ENCODE data around the gene SLC38A7. TPM values are rescaled to one million over a fixed set of nuclear protein-coding genes. Genes with fewer than 3 reads are reported as not detected.

The SLC38A7 gene
- total RNA-seq, 3 donors from 2014 or later: 12.7 to 15.4 (median 13.1) TPM

DNA sequence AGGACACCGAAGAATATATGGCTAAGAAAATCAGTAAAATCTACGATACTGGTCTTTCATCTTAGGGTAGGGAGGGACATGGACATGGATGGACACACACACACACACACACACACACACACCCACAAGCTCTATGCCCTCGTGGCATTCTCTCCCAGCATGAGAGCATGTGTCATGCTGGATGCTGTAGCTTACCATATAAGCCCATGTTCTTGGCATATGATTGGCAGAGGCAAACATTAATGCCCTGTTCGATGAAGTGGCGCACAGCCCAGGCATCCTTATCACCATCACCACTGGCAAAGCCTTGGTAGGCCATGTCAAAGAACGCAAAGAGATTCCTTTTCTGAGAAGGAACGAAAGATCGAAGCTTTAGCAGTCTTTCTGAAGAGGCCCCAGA lies 31.9 kb upstream of the SLC38A7 start:
- TF ChIP-seq, protein P1, sequence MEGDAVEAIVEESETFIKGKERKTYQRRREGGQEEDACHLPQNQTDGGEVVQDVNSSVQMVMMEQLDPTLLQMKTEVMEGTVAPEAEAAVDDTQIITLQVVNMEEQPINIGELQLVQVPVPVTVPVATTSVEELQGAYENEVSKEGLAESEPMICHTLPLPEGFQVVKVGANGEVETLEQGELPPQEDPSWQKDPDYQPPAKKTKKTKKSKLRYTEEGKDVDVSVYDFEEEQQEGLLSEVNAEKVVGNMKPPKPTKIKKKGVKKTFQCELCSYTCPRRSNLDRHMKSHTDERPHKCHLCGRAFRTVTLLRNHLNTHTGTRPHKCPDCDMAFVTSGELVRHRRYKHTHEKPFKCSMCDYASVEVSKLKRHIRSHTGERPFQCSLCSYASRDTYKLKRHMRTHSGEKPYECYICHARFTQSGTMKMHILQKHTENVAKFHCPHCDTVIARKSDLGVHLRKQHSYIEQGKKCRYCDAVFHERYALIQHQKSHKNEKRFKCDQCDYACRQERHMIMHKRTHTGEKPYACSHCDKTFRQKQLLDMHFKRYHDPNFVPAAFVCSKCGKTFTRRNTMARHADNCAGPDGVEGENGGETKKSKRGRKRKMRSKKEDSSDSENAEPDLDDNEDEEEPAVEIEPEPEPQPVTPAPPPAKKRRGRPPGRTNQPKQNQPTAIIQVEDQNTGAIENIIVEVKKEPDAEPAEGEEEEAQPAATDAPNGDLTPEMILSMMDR (IDR thresholded peaks at IDR 0.05): no peak
- TF ChIP-seq POLR2AphosphoS5 (IDR thresholded peaks at IDR 0.05) (no peak), POLR2A (IDR thresholded peaks at IDR 0.05) (no peak)
- Histone ChIP-seq H3K4me1 (no peaks in the 10 kb centered on the region), H3K27ac (no peak overlapping the region), H3K9me3 (no peaks in the 10 kb centered on the region), H3K4me3 (no peak overlapping the region), H3K27me3 (no peaks in the 10 kb centered on the region), H3K36me3 (no peaks in the 10 kb centered on the region)
- no peak for DNase-seq (ENCODE audit: low spot score in 2 of 2)
- intact Hi-C loops (cut with DNase I; ENCODE audit: low total_unique reads): no loop called here

DNA sequence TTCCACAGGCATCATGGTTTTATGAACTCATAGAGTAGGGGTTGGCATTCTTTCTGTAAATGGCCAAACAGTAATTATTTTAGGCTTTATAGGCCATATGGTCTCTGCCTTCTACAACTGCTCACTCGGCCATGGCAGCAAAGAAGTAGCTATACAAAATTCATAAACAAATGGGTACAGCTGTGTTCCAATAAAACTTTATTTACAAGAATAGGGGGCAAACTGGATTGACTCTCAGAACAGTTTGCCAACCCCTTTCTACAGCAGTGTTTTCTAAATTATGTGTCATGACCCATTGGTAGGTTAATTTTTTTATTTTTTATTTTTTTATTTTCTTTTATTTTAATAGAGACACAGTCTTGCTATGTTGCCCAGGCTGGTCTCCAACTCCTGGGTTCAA lies 29.2 kb upstream of the SLC38A7 start:
- H3K9me3 ChIP-seq: no peaks in the 10 kb centered on the region
- no peak for TF ChIP-seq POLR2A (IDR thresholded peaks at IDR 0.05)
- TF ChIP-seq POLR2AphosphoS5 (IDR thresholded peaks at IDR 0.05): no peak
- TF ChIP-seq, protein P1 (IDR thresholded peaks at IDR 0.05): no peak
- no peaks in the 10 kb centered on the region for H3K4me1 ChIP-seq
- no peaks in the 10 kb centered on the region for H3K27me3 ChIP-seq
- H3K4me3 ChIP-seq: no peak overlapping the region
- no peak for DNase-seq (ENCODE audit: low spot score in 2 of 2)
- no peak overlapping the region for H3K27ac ChIP-seq
- intact Hi-C loops (cut with DNase I; ENCODE audit: low total_unique reads): no loop called here
- no peaks in the 10 kb centered on the region for H3K36me3 ChIP-seq

DNA sequence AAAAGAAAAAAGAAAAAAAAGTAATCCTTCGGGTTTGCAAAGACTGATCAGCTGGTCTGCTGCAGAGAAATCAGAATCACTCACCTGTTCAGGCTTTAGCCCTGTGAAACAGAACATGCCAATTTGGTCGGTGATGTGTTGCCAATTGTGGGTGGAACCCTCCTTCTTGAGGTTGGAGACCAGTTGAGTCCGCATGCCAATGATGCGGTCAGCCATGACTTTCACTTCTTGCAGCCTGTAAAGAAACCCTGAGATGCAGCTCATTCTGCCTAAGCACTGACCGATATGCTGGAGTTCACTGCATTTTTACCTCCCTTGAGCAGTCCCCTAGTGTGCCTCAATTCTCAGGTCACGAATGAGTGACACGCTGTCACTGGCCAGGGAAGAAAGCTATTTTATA lies 24.8 kb upstream of the SLC38A7 start:
- Histone ChIP-seq H3K27ac (no peak overlapping the region), H3K36me3 (no peaks in the 10 kb centered on the region), H3K27me3 (no peaks in the 10 kb centered on the region), H3K9me3 (no peaks in the 10 kb centered on the region), H3K4me1 (no peaks in the 10 kb centered on the region), H3K4me3 (no peak overlapping the region)
- DNase-seq (ENCODE audit: low spot score in 2 of 2): no peak
- intact Hi-C loops (cut with DNase I; ENCODE audit: low total_unique reads): no loop called here
- TF ChIP-seq, protein P1 (IDR thresholded peaks at IDR 0.05): no peak
- TF ChIP-seq POLR2A (IDR thresholded peaks at IDR 0.05) (no peak), POLR2AphosphoS5 (IDR thresholded peaks at IDR 0.05) (no peak)

DNA sequence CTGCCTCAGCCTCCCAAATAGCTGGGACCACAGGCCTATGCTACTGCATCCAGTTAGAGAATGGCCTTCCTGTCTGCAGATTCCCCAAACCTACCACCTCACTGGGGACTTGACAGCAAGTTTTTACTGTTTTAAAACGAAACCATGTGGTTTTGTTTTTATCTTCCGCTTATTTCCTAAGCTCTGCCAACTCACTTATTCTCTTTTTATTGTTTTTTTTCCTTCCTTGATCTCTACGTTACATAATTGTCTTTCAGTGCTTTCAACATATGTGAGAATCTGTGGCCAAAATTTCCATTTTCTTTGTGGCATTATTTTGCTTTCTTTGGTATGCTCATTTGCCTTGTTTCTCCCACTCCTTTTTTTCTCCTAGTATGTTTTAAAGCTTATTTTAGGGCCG lies 14.6 kb upstream of the SLC38A7 start:
- no peak overlapping the region for H3K4me3 ChIP-seq
- H3K4me1 ChIP-seq: no peaks in the 10 kb centered on the region
- no peaks in the 10 kb centered on the region for H3K27me3 ChIP-seq
- no peaks in the 10 kb centered on the region for H3K36me3 ChIP-seq
- no peaks in the 10 kb centered on the region for H3K9me3 ChIP-seq
- no peak for TF ChIP-seq POLR2A (IDR thresholded peaks at IDR 0.05)
- TF ChIP-seq, protein P1 (IDR thresholded peaks at IDR 0.05): no peak
- no peak for TF ChIP-seq POLR2AphosphoS5 (IDR thresholded peaks at IDR 0.05)
- no peak for DNase-seq (ENCODE audit: low spot score in 2 of 2)
- intact Hi-C loops (cut with DNase I; ENCODE audit: low total_unique reads): no loop called here
- H3K27ac ChIP-seq: no peak overlapping the region

DNA sequence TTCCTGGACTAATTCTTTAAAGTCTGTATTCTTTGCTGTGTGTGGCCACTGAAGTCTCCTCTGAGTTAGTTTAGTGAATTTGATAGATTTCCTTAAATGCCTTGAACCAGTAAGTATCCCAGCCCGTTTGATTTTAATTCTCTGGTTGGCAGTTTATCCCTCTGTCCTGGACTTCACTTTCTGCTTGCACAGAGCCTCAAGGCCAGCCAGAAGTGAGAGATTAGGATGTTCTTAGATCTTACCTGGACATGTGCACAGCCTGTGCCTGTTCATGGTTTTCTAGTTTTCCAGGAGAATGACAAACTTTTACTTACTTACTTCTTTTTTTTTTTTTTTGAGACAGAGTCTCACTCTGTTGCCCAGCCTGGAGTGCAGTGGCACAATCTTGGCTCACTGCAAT lies 10.8 kb upstream of the SLC38A7 start:
- H3K36me3 ChIP-seq: no peaks in the 10 kb centered on the region
- no peak overlapping the region for H3K4me3 ChIP-seq
- intact Hi-C loops (cut with DNase I; ENCODE audit: low total_unique reads): no loop called here
- H3K9me3 ChIP-seq: no peaks in the 10 kb centered on the region
- DNase-seq (ENCODE audit: low spot score in 2 of 2): no peak
- H3K4me1 ChIP-seq: no peaks in the 10 kb centered on the region
- TF ChIP-seq, protein P1 (IDR thresholded peaks at IDR 0.05): no peak
- H3K27me3 ChIP-seq: no peaks in the 10 kb centered on the region
- no peak overlapping the region for H3K27ac ChIP-seq

All from breast epithelium (tissue), 4 donors.